Suprapubic skin (tissue), 4 donors: ENCODE data around the gene RAD9A.

ENCODE experiments used
- EP300 ChIP-seq: sonication (generic); formaldehyde crosslinking; IDR thresholded peaks from one replicate; pipeline ENCODE4 v1.6.1; 2017; ENCODE audit warnings: antibody characterized with exemption
- POLR2AphosphoS5 ChIP-seq, 3 donors: sonication (generic); formaldehyde crosslinking; IDR thresholded peaks; one replicate each; pipeline ENCODE4 v1.6.1; 2017; ENCODE audit warnings: antibody characterized with exemption in 3 of 3
- TF ChIP-seq, protein P1 (sequence below), 2 donors: fragments of 200-600 bp in 1 of 2; fragments of 450-650 bp in 1 of 2; sonication (generic) in 1 of 2; IDR thresholded peaks; one replicate each; pipeline ENCODE4 v1.5.1; 2016 to 2019; ENCODE audit warnings: antibody characterized with exemption in 2 of 2, mild to moderate bottlenecking in 1 of 2, moderate library complexity in 1 of 2

DNA sequence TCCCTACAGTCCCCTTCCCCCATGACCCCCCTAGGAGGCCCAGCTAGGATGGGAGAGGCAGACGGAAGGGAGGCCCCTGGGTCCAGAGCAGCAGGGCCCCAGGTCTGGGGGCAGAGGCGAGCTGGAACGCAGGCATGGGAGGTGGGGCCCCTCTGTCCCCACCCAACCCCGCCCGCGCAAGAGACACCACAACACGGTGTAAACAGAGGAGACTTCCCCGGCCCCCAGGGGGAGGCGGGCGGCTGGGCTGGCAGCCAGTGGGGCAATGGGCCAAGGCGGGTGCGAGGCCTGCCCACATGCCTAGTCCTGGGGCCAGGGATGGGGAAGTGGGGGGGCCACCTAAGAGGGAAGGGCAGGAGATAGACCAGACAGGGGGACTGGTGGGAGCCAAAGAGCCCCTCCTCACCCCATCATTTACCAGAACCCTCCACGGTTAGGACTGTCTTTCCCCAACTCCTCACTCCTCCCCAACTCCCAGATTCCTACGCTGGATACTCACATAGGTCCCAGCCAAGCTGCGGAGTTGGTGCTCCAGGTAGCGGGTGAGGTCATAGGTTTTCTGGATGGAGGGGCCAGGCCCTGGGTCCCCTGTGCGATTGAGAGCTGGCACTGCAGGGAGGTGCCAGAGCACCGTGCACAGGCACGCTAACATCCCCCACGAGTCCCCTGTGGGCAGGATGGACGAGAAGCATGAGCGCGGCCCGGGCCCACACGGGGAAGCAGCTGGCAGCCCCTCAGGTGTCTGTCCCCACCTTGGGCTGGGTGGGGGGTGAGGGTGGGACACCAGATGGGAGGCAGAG, 24.6 kb upstream of the RAD9A start:
- TF ChIP-seq, protein P1, sequence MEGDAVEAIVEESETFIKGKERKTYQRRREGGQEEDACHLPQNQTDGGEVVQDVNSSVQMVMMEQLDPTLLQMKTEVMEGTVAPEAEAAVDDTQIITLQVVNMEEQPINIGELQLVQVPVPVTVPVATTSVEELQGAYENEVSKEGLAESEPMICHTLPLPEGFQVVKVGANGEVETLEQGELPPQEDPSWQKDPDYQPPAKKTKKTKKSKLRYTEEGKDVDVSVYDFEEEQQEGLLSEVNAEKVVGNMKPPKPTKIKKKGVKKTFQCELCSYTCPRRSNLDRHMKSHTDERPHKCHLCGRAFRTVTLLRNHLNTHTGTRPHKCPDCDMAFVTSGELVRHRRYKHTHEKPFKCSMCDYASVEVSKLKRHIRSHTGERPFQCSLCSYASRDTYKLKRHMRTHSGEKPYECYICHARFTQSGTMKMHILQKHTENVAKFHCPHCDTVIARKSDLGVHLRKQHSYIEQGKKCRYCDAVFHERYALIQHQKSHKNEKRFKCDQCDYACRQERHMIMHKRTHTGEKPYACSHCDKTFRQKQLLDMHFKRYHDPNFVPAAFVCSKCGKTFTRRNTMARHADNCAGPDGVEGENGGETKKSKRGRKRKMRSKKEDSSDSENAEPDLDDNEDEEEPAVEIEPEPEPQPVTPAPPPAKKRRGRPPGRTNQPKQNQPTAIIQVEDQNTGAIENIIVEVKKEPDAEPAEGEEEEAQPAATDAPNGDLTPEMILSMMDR (IDR thresholded peaks at IDR 0.05) = no peak
- TF ChIP-seq EP300 (no peak), POLR2AphosphoS5 (IDR thresholded peaks at IDR 0.05) (no peak)
